GM18502 (cell line): Measurements from ENCODE around the gene DTNBP1.
"Not testable (repeated sequence)": the region's sequence is repeated elsewhere in the genome, so short reads cannot be mapped to it uniquely, and the experiment has no call there.

Experiments
- ATAC-seq: cut with Tn5 transposase; IDR thresholded peaks from one replicate; pipeline ENCODE4 v1.9.1; 2021; ENCODE audit warnings: mild to moderate bottlenecking; ENCODE audit not compliant: unreplicated experiment, poor library complexity

Gene DTNBP1

DNA sequence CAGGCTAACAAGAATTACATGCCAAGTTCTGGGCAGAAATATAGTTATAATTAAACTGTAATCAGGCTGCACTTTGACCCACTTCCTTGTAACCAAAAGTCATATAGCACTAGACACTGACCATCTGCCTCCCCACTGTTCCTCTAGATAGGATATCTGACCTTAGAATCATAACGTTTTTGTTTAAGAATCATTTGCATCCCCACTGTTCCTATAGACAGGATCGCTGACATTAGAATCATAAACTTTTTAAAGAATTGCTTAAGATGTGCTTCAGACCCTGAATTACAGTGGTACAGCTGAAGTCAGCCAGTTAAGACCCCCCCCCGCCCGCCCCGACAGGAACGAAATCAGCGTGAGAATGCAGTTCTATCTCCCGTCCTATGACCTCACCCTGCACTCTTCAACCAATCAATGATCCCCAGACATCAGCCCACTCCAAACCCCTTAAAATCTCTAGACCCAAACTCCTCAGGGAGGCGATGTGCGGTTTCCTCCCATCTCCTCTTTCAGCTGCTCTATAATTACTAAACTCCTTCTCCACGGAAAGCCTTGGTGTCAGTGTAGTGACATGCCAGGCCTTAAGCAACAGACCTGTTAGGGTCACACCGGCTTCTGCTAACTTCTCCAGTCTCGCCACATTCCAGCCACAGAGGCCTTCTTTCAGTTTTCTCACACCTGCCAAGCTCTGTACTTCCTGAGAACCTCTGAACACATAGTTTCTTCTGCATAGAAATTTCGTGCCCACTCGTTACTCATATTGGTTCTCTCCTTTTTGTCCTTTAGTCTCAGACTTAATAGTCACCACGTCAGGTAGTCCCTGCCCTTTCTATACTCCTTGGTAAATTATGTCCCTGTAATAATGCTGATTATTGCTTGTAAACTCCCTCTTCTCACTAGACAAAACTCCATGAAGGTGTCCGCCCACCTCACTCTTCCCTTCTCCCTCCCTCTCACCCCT, 93.5 kb downstream of the DTNBP1 start:
- no peak for ATAC-seq

DNA sequence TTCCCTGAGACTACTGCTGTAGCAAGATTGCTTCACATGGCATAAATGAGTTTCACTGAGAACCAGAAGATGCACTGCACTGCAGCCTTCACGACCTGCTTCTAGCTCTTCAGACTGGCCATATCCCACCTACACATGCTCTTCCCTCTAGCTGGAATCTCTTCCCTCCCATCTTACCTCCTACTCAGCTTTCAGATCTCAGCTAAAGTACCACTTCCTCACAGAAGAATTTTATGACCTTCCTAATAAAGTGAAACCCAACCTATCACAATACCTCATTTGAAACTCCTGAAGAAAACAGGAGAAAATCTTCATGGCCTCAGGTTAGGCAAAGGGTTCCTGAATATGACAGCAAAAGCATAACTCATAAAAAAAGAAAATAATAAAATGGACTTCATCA, 99.9 kb downstream of the DTNBP1 start:
- no peak for ATAC-seq

DNA sequence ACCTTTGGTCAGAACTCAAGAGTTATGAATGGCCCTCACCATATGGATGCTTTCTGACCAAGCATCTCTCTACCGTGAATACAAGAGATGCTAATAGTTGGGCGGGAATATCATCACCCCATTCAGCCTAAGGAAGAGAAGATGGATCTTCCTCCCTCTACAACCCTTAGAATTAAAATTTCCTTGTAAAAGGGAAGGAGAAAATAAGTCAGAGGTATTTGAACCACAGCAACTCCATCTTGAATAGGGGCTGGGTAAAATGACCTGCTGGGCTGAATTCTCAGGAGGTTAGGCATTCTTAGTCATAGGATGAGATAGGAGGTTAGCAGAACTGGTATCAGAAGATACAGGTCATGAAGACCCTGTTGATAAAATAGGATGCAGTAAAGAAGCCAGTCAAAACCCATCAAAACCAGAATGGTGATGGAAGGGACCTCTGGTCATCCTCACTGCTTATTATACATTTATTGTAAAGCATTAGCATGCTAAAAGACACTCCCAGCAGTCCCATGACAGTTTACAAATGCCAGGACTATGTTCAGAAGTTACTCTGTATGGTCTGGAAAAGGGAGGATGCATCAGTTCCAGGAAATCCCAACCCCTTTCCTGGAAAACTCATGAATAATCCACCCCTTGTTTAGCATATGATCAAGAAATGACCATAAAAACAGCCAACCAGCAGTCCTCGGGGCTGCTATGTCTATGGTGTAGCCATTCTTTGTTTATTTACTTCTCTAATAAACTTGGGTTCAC, 101.2 kb downstream of the DTNBP1 start:
- no peak for ATAC-seq

DNA sequence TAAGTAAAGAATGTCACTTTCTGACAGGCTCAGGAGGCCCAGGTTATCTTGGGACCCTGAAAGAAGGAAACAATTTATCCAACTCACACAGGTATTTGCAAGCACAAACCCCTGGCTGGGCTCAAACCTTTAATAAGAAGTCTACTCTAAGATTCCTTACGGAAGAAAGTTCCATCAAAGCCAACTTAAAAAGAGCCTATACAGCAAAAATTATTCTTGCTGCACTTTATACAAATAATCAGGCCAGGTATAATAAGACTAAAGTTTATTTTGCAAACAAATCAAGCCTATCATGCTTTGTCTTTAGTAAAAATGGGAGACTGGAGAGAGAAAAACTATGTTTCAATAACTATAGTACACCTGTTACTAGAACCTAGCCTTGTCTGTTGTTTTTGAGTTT, 102.1 kb downstream of the DTNBP1 start:
- no peak for ATAC-seq

DNA sequence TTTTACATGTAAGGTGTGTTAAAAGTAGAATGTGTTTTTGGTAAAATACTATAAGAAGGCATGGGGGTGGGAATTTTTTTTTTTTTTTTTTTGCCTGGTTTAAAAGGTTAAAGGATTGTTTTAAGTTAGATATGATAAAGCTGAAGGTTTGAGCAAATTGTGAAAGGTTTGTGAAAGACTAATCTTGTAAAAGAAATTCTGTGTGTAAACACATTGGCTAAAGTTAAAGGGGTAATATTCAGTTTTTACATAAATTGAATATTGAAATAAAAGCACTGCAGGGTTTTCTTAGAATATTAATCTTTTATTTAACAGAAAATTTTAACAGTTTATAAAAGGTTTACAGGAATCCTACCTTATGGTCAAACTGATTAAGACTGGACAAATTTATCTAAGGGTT, 105.7 kb downstream of the DTNBP1 start:
- ATAC-seq, result no peak

DNA sequence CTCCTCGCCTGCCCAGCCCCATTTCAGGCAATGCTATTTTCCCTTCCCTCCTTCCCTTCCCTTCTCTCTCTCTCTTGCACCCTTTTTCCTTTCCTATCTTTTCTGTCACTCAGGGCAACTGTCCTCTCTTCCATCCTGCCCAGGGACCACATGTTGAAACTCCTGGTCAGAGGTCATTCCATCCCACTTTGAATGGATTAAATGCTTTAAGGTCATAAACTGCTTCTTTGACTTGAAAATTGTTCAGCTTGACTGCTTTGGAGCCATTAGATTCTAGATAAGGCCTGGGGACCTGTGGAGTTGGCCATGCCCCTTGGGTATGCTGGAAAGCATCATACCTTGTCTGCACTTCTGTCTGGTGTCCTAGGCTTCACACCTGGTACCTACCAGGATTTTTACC, 106.1 kb downstream of the DTNBP1 start:
- ATAC-seq, result no peak

DNA sequence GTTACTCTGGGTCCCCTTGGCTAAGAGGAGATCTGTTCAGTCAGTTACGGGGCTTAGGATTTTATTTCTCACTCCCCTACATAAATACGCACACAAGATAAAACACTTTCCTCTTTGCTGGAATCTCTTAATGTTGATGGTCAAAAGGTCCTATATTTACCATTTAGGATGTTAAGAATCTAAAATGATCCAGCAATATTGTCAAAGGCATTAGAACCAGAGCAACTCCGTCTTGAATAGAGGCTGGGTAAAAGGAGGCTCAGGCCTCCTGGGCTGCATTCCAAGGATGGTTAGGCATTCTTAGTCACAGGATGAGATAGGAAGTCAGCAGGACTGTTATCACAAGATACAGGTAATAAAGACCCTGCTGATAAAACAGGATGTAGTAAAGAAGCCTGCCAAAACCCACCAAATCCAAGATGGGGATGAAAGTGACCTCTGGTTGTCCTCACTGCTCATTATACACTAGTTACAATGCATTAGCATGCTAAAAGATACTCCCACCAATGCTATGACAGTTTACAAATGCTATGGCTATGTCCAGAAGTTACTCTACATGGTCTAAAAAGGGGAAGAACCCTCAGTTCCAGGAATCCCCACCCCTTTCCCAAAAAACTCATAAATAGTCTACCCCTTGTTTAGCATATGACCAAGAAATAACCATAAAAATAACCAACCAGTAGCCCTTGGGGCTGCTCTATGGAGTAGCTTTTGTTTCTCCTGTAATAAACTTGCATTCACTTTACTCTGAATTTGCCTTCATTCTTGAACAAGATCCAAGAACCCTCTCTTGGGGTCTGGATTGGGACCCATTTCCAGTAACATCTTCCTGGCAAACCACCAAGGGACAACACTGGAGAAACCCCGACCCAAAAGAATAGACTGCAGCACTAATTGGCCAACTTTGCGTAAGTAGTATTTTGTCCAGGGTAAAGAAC, 107.5 kb downstream of the DTNBP1 start:
- no peak for ATAC-seq

DNA sequence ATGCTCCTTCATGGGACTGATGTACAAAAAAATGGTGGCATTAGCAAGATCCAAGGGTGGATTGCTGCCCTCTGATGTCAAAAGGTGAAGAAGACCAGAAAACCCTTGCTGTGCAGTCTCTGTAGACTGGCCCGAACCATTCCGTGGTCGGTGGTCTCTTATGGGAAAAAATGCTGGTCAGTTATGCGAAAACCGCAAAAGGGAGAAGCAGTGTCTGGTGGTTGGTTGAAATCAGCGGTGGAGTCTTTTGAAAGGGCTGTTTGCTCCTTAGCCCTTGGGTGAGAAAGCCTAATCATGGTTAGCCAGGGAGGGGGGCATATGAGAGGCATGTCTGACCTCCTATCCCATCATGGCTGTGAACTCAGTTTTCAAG, 108.1 kb downstream of the DTNBP1 start:
- ATAC-seq, result no peak

DNA sequence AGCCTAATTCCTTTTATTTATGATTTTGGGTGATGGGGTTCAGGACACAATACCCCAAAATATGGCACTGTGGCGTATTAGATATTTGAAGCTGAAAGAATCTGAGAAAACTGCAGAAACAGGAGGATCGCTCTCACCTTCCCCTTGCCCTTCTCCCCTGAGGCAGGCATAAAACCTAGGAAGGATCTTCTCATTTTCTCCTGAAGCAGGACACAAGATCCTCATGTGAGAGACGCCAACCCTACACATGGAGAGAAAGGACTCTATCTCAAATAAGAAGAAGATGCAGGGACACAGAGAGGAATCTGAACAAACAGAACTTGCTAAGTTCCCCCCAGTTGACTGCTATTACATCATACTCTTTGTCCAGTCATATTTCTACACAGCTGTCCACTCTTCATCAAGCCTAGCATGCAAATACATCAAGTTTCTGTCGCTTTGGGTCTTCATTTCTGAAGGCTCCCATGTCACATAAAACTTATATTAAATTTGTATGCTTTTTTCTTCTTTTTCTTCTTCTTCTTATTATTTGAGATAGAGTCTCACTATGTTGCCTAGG, 109.0 kb downstream of the DTNBP1 start:
- ATAC-seq, result no peak

DNA sequence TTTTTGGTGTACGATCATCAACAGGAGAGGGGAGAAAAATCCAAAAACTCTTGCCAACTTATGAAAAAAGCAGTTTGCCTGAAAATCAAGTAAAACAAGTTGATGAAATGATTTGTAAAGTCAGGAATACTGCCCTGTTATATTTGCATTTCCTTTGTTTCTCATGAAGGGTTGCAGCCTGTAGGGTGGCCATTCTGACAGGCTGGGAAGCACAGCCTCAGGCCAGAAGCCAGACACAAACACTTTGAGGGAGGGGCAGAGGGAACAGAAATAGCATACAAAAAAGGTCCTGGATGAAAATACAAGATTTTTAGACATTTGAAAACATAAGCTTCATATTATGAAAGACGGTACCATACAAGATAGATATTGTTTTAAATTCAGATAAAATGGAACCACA, 109.8 kb downstream of the DTNBP1 start:
- no peak for ATAC-seq

DNA sequence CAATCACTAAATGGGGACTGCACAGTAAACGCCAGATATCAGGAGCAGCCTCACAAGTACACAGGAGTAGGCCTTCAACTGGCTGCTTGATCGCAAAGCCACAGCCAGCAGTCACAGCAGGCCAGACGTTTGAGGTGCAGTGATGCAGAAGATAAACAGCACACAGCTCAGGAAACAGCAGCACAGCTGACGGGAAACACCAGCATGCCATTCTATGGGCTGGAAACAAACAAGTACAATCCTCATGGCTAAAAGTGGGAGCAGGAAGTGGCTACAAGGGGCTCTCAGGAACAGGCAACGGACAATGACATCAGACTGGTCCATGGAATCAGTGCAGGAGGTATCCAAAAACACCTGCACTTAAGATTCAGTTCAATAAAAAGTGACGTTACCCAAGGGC, 111.0 kb downstream of the DTNBP1 start:
- no peak for ATAC-seq

DNA sequence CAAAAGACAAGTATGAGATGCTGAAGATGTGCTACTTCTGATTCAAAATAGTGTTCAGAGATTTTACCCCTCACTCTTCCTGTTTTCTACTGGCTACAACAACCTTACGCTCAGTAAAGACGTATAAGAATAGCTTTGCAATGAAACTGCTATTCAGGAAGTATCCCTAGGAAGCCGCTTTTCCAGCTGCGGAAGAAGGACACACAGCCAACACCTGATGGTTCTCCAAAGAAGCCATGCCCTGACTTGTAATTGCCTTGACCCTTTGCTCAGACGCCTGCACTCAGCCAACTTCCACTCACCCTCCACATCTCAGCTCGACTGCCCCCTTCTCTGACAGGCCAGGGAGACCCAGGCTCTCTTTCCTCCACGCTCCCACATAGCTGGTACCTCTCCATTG, 111.6 kb downstream of the DTNBP1 start:
- ATAC-seq, result no peak

DNA sequence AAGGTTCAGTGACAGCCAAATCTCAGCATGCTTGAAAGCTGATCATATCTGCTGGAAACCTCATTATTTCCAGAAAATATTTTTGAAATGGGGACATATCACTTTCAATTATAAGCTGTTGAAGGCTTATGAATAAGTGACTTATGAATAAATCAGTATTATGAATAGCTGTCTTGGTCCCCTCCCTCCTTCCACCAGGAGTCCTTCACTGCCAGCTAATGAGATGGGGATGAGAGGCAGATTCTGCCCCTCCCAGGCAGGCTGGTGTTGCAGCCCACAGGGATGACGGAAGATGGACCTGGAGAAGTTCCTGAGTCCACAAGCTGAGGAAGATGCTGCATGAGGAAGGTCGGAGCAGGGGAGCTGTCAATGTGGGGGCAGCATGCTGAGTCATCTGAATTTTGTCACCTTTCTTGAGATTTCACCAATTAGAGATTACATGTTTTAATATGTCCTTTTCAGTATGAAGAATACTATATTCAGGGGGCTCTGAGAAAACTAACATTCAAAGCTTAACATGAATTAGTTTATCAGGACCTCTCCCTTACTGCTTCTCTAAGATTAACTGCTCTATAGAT, 112.2 kb downstream of the DTNBP1 start:
- no peak for ATAC-seq

DNA sequence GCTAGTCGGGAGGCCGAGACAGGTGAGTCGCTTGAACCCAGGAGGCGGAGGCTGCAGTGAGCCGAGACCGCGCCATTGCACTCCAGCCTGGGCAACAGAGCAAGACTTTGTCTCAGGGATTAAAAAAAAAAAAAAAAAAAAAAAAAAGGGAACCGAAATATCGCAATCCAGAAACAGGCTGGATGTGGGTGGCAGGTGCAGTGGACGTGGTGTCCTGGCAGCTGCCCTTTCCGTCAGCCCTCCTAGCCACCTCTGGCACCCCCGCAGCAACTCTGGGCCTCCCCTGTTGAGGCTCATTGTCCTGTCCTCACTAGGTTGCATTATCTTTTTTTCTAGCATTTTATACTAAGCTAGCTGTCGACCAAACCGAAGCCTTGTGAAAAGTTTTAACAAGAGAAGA, 113.5 kb downstream of the DTNBP1 start:
- no peak for ATAC-seq

DNA sequence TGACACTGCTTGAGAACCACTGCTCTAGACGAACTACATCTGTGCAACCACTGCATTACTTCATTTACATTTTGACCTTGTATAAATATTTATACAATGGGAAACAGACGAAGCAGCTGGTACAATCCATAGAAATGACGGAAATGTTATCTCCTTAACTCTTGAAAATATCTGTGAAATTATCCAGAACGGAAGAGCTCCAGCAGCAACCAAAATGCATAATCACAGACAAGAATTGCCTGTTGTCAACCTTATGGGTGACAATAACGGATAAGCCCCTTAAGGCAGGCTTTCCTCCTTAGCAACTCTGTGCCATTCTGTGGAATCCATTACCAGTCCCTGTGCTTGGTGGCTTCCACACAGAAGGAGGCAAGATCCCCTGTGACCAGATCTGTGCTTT, 115.4 kb downstream of the DTNBP1 start:
- no peak for ATAC-seq

DNA sequence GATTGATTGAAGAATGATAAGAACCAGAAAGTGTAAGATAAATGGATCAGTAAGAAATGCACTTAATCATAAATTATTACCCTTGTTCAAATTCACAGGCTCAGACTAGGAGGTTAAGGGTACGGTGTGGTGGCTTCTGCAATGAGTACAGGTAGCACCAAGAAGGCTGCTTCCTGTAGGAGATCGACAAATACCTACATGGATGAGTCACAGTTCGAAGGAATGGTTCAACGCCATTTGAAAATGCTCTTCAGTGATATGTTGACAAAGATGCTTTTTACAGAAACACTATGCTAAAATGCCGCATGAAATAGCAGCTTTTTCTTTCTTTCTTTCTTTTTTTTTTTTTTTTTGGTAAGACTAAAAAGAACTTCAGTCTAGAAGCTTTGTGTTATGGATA, 116.2 kb downstream of the DTNBP1 start:
- ATAC-seq, result no peak

DNA sequence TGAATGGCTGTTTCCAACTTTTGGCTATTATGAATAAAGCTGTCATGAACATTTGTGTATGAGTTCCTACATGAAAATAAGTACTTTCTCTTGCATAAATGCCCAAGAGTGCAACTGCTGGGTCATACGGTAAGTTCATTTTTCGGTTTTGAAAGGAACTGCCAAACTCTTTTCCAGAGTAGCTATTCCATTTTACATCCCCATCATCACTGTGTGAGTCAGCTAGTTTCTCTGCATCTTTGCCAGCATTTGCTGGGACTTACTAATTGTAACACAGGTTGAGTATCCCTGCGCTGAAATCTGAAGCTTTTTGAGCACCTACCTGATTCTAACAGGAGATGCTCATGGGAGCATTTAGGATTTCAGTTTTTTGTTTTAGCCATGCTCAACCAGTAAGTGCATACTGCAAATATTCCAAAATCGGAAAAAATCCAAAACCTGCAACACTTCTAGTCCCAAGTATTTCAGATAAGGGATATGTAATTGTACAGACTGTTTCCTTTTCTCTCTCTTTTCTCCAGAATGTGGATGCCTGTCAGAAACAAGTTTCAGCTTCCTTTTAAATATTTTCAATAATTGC, 118.4 kb downstream of the DTNBP1 start:
- ATAC-seq, result no peak

DNA sequence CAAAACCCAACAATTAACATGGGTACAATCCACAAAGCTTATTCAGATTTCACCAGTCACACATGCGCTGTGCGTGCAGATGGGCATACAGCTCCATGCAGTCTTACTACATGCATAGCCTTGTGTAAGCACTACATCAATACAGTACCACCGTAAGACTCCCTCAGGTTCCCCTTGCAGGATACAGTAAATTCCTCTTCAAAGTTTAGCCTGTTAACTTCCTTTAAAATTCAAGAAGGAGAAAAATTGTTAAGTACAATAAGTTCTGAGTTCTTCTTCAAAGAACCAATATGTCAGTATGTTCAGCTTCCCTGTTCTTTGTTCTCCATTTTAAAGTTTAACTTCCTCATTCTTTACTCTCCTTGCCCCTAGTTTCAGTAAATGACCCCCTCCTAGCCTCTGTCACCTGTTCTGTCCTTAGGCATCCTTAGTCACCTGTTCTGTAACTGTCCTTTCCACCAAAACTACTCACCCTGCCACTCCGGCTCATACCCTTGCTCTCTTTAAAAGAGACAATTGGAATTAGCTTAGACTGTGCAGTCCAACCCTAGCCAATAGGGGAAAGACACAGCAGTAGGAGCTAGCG, 119.4 kb downstream of the DTNBP1 start:
- ATAC-seq, result not testable (repeated sequence)

DNA sequence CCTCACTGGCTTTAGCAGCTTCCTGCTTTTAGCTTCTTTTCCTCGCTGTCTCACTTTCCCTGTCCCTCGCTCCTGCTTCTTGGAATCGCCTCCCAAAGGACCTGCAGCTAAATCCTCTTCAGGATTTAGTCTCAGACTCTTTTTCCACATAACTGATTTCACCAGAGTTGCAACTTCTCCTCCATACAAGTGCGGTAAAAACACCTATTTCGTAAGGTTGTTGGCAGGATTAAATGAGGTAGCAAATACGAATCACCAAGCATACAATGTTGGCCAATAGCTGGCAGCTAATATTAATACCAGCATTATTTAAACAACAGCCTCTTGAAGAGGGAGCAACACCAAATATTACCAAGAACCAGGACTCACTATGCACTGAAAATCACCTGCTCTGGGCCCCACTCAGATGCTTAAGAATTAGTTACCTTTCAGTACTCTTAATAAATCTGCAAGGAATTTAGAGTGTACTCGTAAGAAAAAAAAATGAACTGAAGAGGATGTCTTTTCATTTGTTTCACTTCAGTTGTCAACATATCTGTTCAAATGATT, 123.0 kb downstream of the DTNBP1 start:
- ATAC-seq, result no peak
